AG04449 (cell line): ENCODE data around the gene HSPA8.

Experiments used
- CTCF ChIA-PET: fragments of 350-600 bp; formaldehyde crosslinking; extraction: SDS; loops from one replicate; lab custom pipeline; 2021; ENCODE audit warnings: antibody characterized with exemption; lab: Yijun Ruan, JAX
- POLR2A ChIA-PET: fragments of 400-600, 350-600 bp; formaldehyde crosslinking; extraction: SDS; loops from one replicate; lab custom pipeline; 2020; ENCODE audit warnings: antibody characterized with exemption, inconsistent platforms; lab: Yijun Ruan, JAX
- DNase-seq: peaks from one replicate; pipeline ENCODE4 v3.0.0-alpha.2; 2010; ENCODE audit warnings: low read depth, low spot score
- H3K4me3 ChIP-seq: 2 replicates; pipeline ENCODE4 v1.5.1; 2011; ENCODE audit warnings: low read depth, mild to moderate bottlenecking, control low read depth, low read length
- CTCF ChIP-seq: IDR thresholded peaks from one replicate; pipeline ENCODE4 v1.5.1; 2011; ENCODE audit warnings: mild to moderate bottlenecking, moderate library complexity, low read length, control low read depth, inconsistent platforms; ENCODE audit not compliant: insufficient read depth; ENCODE audit errors: missing control alignments

Gene HSPA8

GRCh38 chr11:123041185-123041584 lies 20.8 kb downstream of the HSPA8 start:
- H3K4me3 ChIP-seq: no peak overlapping the region
- no peak for TF ChIP-seq CTCF
- no peak for DNase-seq
- ChIA-PET POLR2A (no interaction called here), CTCF (no interaction called here)

- ChIA-PET CTCF (interaction anchor here (2.3 to 9.8 kb wide), 2 partner anchors 14 to 16 kb away, joined by 17 to 117 read pairs; no protein-coding TSS in a partner anchor), POLR2A (no interaction called here)
- no peak for DNase-seq
- no peak for TF ChIP-seq CTCF
- no peak overlapping the region for H3K4me3 ChIP-seq
These were observed 21.9 kb downstream of the HSPA8 start for GRCh38 chr11:123040111-123040432.

- no peak for TF ChIP-seq CTCF
- H3K4me3 ChIP-seq: no peak overlapping the region
- DNase-seq: no peak
- ChIA-PET CTCF (interaction anchor here (1.2 to 21.9 kb wide), 3 partner anchors 9 to 175 kb away, joined by 3 to 758 read pairs (median 117); no protein-coding TSS in a partner anchor), POLR2A (no interaction called here)
These were observed 26.1 kb downstream of the HSPA8 start for GRCh38 chr11:123035831-123036230.

- DNase-seq: no peak
- no peak for TF ChIP-seq CTCF
- POLR2A ChIA-PET: no interaction called here
- CTCF ChIA-PET: interaction anchor here (2.8 to 21.9 kb wide), 3 partner anchors 11 to 173 kb away, joined by 19 to 758 read pairs (median 117); no protein-coding TSS in a partner anchor
- H3K4me3 ChIP-seq: no peak overlapping the region
These were observed 27.3 kb downstream of the HSPA8 start for GRCh38 chr11:123034597-123034996.

- POLR2A ChIA-PET: no interaction called here
These were observed 28.0 kb downstream of the HSPA8 start for GRCh38 chr11:123033895-123034294.

GRCh38 chr11:123030517-123030916 lies 31.4 kb downstream of the HSPA8 start:
- no peak for DNase-seq
- H3K4me3 ChIP-seq: no peak overlapping the region
- TF ChIP-seq CTCF: no peak
- ChIA-PET POLR2A (no interaction called here), CTCF (interaction anchor here (0.9 to 21.9 kb wide), 6 partner anchors 10 to 402 kb away, joined by 3 to 758 read pairs (median 7); no protein-coding TSS in a partner anchor)

More at GRCh38 chr11:123033895-123034294, 28.0 kb downstream of the HSPA8 start:
- no peak for DNase-seq
- CTCF ChIA-PET: interaction anchor here (1.2 to 21.9 kb wide), 4 partner anchors 10 to 382 kb away, joined by 3 to 758 read pairs (median 68); no protein-coding TSS in a partner anchor
- no peak for TF ChIP-seq CTCF
- H3K4me3 ChIP-seq: no peak overlapping the region
